ENCODE measurements around the gene MYLK2. TPM values are rescaled to one million over a fixed set of nuclear protein-coding genes. Genes with fewer than 3 reads are reported as not detected.
"Not testable (repeated sequence)": the region's sequence is repeated elsewhere in the genome, so short reads cannot be mapped to it uniquely, and the experiment has no call there.

The MYLK2 gene
- total and polyA plus RNA-seq, 12 donors: 0.11 to 1.5 (median 0.27) TPM; not detected in 9

GRCh38 chr20:31824554-31825313 lies 5.6 kb downstream of the MYLK2 start:
- Histone ChIP-seq H3K27me3 (no peaks in the 10 kb centered on the region), H3K9me3 (replicated peaks in 1 of 3) (no peaks in the 10 kb centered on the region), H3K4me3 (no peak overlapping the region), H3K36me3 (replicated peaks in 1 of 2) (no peaks in the 10 kb centered on the region), H3K4me1 (replicated peaks in 1 of 2) (peaks cover 0 to 3% of the 10 kb centered on the region in 2 donors), H3K27ac (no peak overlapping the region)
- WGBS, 4 donors: 68 to 85% (median 77%) methylated on average over 14 of the region's 14 CpGs
- DNase-seq: no peak
- TF ChIP-seq CTCF (IDR thresholded peaks at IDR 0.05) (no peak), POLR2A (IDR thresholded peaks at IDR 0.05) (no peak)
- intact Hi-C loops (cut with DNase I): loop anchor here (5.0 to 10.0 kb wide), 2 partner anchors 200 to 208 kb away; no protein-coding TSS in a partner anchor

- Histone ChIP-seq H3K36me3 (replicated peaks in 1 of 2) (no peaks in the 10 kb centered on the region), H3K4me1 (replicated peaks in 1 of 2) (peaks cover 0 to 3% of the 10 kb centered on the region in 2 donors), H3K4me3 (no peak overlapping the region), H3K27me3 (no peaks in the 10 kb centered on the region), H3K27ac (no peak overlapping the region), H3K9me3 (replicated peaks in 1 of 3) (no peaks in the 10 kb centered on the region)
- intact Hi-C loops (cut with DNase I): loop anchor here in 1 of 2 donors (10.0 kb wide), 1 partner anchor 199 kb away; no protein-coding TSS in a partner anchor
- TF ChIP-seq POLR2A (IDR thresholded peaks at IDR 0.05): no peak
- no peak for TF ChIP-seq CTCF (IDR thresholded peaks at IDR 0.05)
- WGBS, 4 donors: 83 to 87% (median 86%) methylated on average over 5 of the region's 5 CpGs
- DNase-seq: no peak
Observed at GRCh38 chr20:31826074-31826473, 6.9 kb downstream of the MYLK2 start.

GRCh38 chr20:31827059-31827458 lies 7.9 kb downstream of the MYLK2 start:
- intact Hi-C loops (cut with DNase I): loop anchor here in 1 of 2 donors (10.0 kb wide), 1 partner anchor 198 kb away; no protein-coding TSS in a partner anchor
- 55 to 76% (median 65%) methylated on average over 2 of the region's 2 CpGs for whole genome bisulfite sequencing, 4 donors
- no peak for TF ChIP-seq POLR2A (IDR thresholded peaks at IDR 0.05)
- no peaks in the 10 kb centered on the region for H3K9me3 ChIP-seq (replicated peaks in 1 of 3)
- H3K27me3 ChIP-seq: no peaks in the 10 kb centered on the region
- H3K27ac ChIP-seq: no peak overlapping the region
- DNase-seq: no peak
- peaks cover 0 to 3% of the 10 kb centered on the region in 2 donors for H3K4me1 ChIP-seq (replicated peaks in 1 of 2)
- no peaks in the 10 kb centered on the region for H3K36me3 ChIP-seq (replicated peaks in 1 of 2)
- no peak overlapping the region for H3K4me3 ChIP-seq

- not testable (repeated sequence) for H3K36me3 ChIP-seq (replicated peaks in 1 of 2); H3K27ac ChIP-seq; H3K4me1 ChIP-seq (replicated peaks in 1 of 2); H3K27me3 ChIP-seq; H3K9me3 ChIP-seq (replicated peaks in 1 of 3); DNase-seq; H3K4me3 ChIP-seq
- intact Hi-C loops (cut with DNase I): loop anchor here in 1 of 2 donors (10.0 kb wide), 1 partner anchor 197 kb away; no protein-coding TSS in a partner anchor
- WGBS, 4 donors: 87 to 92% (median 91%) methylated on average over 11 of the region's 11 CpGs
Observed at GRCh38 chr20:31828016-31828415, 8.9 kb downstream of the MYLK2 start.

- H3K27me3 ChIP-seq: no peaks in the 10 kb centered on the region
- H3K27ac ChIP-seq: no peak overlapping the region
- no peak for TF ChIP-seq POLR2A (IDR thresholded peaks at IDR 0.05)
- TF ChIP-seq CTCF (IDR thresholded peaks at IDR 0.05): no peak
- no peaks in the 10 kb centered on the region for H3K9me3 ChIP-seq (replicated peaks in 1 of 3)
- no peak for DNase-seq
- intact Hi-C loops (cut with DNase I): loop anchor here in 1 of 2 donors (10.0 kb wide), 1 partner anchor 195 kb away; no protein-coding TSS in a partner anchor
- WGBS, 4 donors: 82 to 90% (median 86%) methylated on average over 2 to 6 of the region's 6 CpGs
- H3K4me3 ChIP-seq: no peak overlapping the region
- no peaks in the 10 kb centered on the region for H3K4me1 ChIP-seq (replicated peaks in 1 of 2)
- H3K36me3 ChIP-seq (replicated peaks in 1 of 2): no peaks in the 10 kb centered on the region
Observed at GRCh38 chr20:31829731-31830130, 10.6 kb downstream of the MYLK2 start.

Data from adrenal gland (tissue), 12 donors.